ENCODE results near the gene ADAMTS9.

ADAMTS9 gene

GRCh38 chr3:64687781-64688604, at the start of gene ADAMTS9:
Gene ADAMTS9 (minus strand): TSS chr3:64688000. CDS start chr3:64687657, 343 bp downstream.
- DNase-seq = peak; percentile 29

- no peak for DNase-seq
Observed at GRCh38 chr3:64732576-64732975, 44.8 kb upstream of the ADAMTS9 start.

GRCh38 chr3:64730681-64731080, 42.9 kb upstream of the ADAMTS9 start:
- no peak for DNase-seq

GRCh38 chr3:64728994-64729393, 41.2 kb upstream of the ADAMTS9 start:
- DNase-seq = no peak

- no peak for DNase-seq
Observed at GRCh38 chr3:64728428-64728827, 40.6 kb upstream of the ADAMTS9 start.

GRCh38 chr3:64726414-64727090, 38.8 kb upstream of the ADAMTS9 start:
- DNase-seq = no peak

- DNase-seq = no peak
Observed at GRCh38 chr3:64718976-64719375, 31.2 kb upstream of the ADAMTS9 start.

GRCh38 chr3:64717872-64718613, 30.2 kb upstream of the ADAMTS9 start:
- no peak for DNase-seq

GRCh38 chr3:64717411-64717810, 29.6 kb upstream of the ADAMTS9 start:
- no peak for DNase-seq

- no peak for DNase-seq
Observed at GRCh38 chr3:64716110-64716710, 28.4 kb upstream of the ADAMTS9 start.

- no peak for DNase-seq
Observed at GRCh38 chr3:64715211-64715982, 27.6 kb upstream of the ADAMTS9 start.

- peak; percentile 2 for DNase-seq
Observed at GRCh38 chr3:64708456-64708855, 20.7 kb upstream of the ADAMTS9 start.

GRCh38 chr3:64705946-64706345, 18.1 kb upstream of the ADAMTS9 start:
- no peak for DNase-seq

GRCh38 chr3:64696896-64697295, 9.1 kb upstream of the ADAMTS9 start:
- DNase-seq = no peak

GRCh38 chr3:64694114-64694513, 6.3 kb upstream of the ADAMTS9 start:
- no peak for DNase-seq

GRCh38 chr3:64693031-64693430, 5.2 kb upstream of the ADAMTS9 start:
- no peak for DNase-seq

- DNase-seq = no peak
Observed at GRCh38 chr3:64691051-64691450, 3.3 kb upstream of the ADAMTS9 start.

- peak; percentile 27 for DNase-seq
Observed at GRCh38 chr3:64687086-64687780, 567 bp downstream of the ADAMTS9 start.

- DNase-seq = peak; percentile 54
Observed at GRCh38 chr3:64686446-64686908, 1.3 kb downstream of the ADAMTS9 start.

- DNase-seq = peak; percentile 67
Observed at GRCh38 chr3:64685800-64686445, 1.9 kb downstream of the ADAMTS9 start.

GRCh38 chr3:64685331-64685799, 2.4 kb downstream of the ADAMTS9 start:
- DNase-seq = peak; percentile 67
